GM19463 (cell line): ENCODE results near the gene STK39.

Source experiments
- ATAC-seq: cut with Tn5 transposase; IDR thresholded peaks from one replicate; pipeline ENCODE4 v1.9.1; 2021; ENCODE audit warnings: mild to moderate bottlenecking, moderate library complexity; ENCODE audit not compliant: unreplicated experiment

Gene STK39

GRCh38 chr2:168058675-168059074, 188.7 kb downstream of the STK39 start:
- no peak for ATAC-seq

GRCh38 chr2:168056242-168056787, 191.1 kb downstream of the STK39 start:
- ATAC-seq, result no peak

- no peak for ATAC-seq
Measured at GRCh38 chr2:168054657-168055056, 192.7 kb downstream of the STK39 start.

- no peak for ATAC-seq
Measured at GRCh38 chr2:168053676-168054075, 193.7 kb downstream of the STK39 start.

GRCh38 chr2:168052773-168053172, 194.6 kb downstream of the STK39 start:
- no peak for ATAC-seq

- no peak for ATAC-seq
Measured at GRCh38 chr2:168050377-168050776, 197.0 kb downstream of the STK39 start.

GRCh38 chr2:168049609-168050008, 197.8 kb downstream of the STK39 start:
- no peak for ATAC-seq

GRCh38 chr2:168047091-168047690, 200.2 kb downstream of the STK39 start:
- ATAC-seq, result no peak

- no peak for ATAC-seq
Measured at GRCh38 chr2:168044579-168044978, 202.8 kb downstream of the STK39 start.

- no peak for ATAC-seq
Measured at GRCh38 chr2:168044176-168044575, 203.2 kb downstream of the STK39 start.

GRCh38 chr2:168042127-168042824, 205.1 kb downstream of the STK39 start:
- ATAC-seq, result peak; percentile 89

GRCh38 chr2:168039881-168040280, 207.5 kb downstream of the STK39 start:
- no peak for ATAC-seq

- no peak for ATAC-seq
Measured at GRCh38 chr2:168037778-168038177, 209.6 kb downstream of the STK39 start.

GRCh38 chr2:168035458-168035857, 211.9 kb downstream of the STK39 start:
- ATAC-seq, result peak; percentile 44

GRCh38 chr2:168034616-168035015, 212.8 kb downstream of the STK39 start:
- no peak for ATAC-seq

GRCh38 chr2:168033966-168034365, 213.4 kb downstream of the STK39 start:
- ATAC-seq, result no peak

- ATAC-seq, result no peak
Measured at GRCh38 chr2:168032091-168032490, 215.3 kb downstream of the STK39 start.

- ATAC-seq, result peak; percentile 97
Measured at GRCh38 chr2:168030862-168031624, 216.4 kb downstream of the STK39 start.

- no peak for ATAC-seq
Measured at GRCh38 chr2:168029071-168029470, 218.3 kb downstream of the STK39 start.

GRCh38 chr2:168028362-168028761, 219.0 kb downstream of the STK39 start:
- ATAC-seq, result no peak

GRCh38 chr2:168025487-168026202, 221.8 kb downstream of the STK39 start:
- ATAC-seq, result no peak
